Ammon's horn (tissue), 1 donor: ENCODE data around the gene PTPN6.
A peak's percentile ranks its signal among the peaks of the same experiment; 100 is the strongest.
"Not testable (repeated sequence)": the region's sequence is repeated elsewhere in the genome, so short reads cannot be mapped to it uniquely, and the experiment has no call there.

Source experiments
- DNase-seq: peaks from one replicate; pipeline ENCODE4 v3.0.0-alpha.2; 2016; ENCODE audit warnings: low spot score

The PTPN6 gene

DNA sequence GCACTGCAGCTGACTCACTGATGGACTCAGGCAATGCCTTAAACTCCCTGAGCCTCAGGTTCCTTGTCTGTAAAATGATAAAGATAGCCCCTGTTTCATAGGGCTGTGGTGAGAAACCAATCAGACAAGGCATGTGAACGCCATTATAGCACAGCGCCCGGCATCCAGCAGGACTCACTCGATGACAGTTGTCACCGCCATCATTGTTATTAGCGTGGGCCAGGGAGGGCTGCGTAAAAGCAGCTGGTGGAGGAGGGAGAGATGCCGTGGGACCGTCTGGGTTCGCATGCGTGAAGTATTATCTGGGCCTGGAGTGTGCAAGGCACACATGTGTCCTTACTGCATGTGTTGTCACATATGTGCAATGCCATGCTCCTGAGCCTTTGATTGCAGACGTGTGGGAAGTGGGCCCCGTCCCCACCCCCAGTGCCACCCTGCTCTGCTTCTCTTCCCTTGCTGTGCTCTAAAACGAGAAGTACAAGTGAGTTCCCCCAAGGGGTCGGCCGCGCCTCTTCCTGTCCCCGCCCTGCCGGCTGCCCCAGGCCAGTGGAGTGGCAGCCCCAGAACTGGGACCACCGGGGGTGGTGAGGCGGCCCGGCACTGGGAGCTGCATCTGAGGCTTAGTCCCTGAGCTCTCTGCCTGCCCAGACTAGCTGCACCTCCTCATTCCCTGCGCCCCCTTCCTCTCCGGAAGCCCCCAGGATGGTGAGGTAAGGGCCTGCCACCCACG lies at the start of gene PTPN6:
Gene PTPN6, plus strand, starts transcription at position 546 of the 730 bp plus-strand sequence. Its CDS starts 157 bp downstream, at position 703.
- DNase-seq: peak; percentile 69

DNA sequence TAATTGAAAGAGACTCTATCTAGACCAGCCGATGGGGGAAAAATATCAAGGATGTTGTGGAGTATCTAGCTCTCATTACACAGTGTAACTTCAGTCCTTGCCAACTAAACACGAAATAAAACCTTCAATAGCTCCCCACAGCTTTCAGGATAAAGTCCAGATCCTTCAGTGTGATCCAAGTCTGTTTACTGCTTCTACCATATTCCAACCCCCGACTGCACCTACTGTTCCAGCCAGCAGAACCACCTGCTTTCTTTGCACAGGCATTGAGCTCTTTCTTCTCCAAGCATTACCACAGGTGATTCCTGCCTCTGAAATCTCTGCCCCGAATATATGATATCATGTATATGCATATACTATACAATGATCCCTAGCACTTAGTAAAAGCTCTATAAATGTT lies 48.7 kb upstream of the PTPN6 start:
- DNase-seq: no peak

GRCh38 chr12:6903722-6904121 lies 47.4 kb upstream of the PTPN6 start:
- DNase-seq: no peak

- DNase-seq: peak; percentile 98
Observed at GRCh38 chr12:6904280-6905276, 46.6 kb upstream of the PTPN6 start, which contains the start of gene LRRC23. Gene LRRC23 (plus strand): TSS chr12:6904822. CDS start chr12:6905634, 812 bp downstream.

DNA sequence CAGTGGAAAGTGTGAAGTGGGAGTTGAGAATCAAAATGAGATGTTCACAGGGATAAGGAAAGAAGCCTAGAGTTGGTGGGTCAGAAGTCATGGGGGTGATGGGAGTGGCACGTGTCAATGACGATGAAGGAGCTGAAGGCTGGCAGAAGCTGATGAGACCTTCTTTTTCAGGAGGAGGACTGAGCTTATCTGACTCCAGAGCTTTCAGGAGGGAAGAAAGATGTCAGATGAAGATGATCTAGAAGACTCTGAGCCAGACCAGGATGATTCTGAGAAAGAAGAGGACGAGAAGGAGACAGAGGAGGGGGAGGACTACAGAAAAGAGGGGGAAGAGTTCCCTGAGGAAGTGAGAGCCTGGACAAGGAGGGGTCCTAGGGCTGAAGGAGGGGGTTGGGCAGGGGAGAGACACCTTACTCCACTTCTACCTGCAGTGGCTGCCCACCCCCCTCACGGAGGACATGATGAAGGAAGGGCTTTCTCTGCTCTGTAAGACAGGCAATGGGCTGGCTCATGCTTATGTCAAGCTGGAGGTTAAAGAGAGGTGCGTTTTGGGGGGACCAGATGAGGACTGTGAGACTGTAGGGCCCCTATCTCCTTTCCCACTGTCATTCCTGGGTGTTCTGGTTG lies 45.6 kb upstream of the PTPN6 start:
- no peak for DNase-seq

GRCh38 chr12:6908141-6908540 lies 43.0 kb upstream of the PTPN6 start:
- not testable (repeated sequence) for DNase-seq

DNA sequence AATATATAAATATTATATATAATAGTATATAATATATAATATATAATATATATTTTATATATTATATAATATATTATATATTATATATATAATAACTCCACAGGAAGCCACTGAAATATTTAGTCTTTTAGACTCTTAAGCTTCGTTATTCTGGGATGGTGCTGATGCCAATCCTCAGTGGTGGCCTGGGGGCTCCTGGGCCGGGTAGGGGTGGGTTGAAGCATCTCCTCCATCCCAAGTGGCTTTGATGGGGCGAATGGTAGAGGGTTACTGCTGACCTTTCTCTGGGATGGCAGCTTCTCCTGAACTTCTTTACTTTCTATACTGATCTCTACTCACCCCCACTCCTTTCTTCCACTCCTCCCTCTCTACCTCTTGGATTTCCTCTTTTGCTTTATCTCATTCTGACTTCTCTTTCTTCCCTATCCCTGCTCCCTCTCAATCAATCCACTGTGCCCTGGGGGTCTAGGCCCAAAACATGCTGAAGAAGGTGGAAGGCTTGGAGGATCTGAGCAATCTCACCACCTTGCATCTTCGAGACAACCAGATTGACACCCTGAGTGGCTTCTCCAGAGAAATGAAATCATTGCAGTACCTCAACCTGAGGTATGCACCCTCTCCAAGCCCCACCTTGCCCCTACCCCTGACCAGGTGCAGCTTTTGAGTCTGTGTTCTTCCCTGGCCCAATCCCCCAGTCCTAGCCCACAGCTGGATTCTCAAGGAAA lies 41.6 kb upstream of the PTPN6 start:
- DNase-seq: no peak

DNA sequence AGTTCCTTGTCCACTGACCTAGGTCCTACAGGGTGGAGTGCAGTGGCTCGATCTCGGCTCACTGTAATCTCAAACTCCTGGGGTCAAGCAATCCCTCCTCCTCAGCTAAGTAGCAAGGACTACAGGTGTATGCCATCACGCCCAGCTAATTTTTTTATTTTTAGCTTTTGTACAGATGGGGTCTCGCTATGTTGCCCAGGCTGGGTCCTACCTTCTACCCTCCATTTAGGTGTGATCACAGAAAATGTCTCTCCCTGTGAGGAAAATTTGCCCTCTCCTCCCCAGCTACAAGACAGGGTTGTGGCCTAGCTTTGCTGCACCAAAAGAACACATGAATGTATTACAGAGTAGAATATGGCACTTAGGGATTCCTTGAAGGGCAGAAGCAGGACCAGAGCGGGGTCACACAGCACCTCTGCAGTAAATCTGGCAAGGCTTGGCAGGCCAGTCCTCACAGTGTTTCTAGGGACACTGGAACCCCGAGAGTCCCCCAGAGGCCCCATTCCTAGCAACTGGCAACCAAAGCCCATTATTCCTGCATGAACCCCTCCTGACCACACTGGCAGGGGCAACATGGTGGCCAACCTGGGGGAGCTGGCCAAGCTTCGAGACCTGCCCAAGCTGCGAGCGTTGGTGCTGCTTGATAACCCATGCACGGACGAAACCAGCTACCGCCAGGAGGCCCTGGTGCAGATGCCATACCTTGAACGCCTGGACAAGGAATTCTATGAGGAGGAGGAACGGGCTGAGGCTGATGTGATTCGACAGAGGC lies 38.8 kb upstream of the PTPN6 start:
- no peak for DNase-seq

DNA sequence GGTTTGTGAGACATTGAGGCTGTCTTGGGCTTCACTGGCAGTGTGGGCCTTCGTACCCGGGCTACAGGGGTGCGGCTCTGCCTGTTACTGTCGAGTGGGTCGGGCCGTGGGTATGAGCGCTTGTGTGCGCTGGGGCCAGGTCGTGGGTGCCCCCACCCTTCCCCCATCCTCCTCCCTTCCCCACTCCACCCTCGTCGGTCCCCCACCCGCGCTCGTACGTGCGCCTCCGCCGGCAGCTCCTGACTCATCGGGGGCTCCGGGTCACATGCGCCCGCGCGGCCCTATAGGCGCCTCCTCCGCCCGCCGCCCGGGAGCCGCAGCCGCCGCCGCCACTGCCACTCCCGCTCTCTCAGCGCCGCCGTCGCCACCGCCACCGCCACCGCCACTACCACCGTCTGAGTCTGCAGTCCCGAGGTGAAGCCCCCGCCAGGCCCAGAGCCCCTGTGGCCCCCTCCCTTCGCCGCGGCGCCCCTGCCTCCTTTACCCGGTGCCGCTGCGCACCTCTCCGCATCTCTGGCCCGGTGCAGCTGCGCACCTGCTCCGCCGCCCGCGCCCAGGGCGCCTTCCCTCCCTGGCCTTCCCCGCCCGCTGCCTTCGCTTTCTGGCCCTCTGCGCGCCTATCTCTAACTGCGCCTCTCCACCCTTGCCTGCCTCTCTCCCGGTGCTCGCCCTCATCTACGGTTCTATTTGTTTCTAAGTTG lies 36.8 kb upstream of the PTPN6 start, which contains the start of gene ENO2:
Gene ENO2, plus strand, starts transcription at position 335 of the 701 bp plus-strand sequence. CDS start 1,253 bp downstream, outside the sequence.
- peak; percentile 90 for DNase-seq

DNA sequence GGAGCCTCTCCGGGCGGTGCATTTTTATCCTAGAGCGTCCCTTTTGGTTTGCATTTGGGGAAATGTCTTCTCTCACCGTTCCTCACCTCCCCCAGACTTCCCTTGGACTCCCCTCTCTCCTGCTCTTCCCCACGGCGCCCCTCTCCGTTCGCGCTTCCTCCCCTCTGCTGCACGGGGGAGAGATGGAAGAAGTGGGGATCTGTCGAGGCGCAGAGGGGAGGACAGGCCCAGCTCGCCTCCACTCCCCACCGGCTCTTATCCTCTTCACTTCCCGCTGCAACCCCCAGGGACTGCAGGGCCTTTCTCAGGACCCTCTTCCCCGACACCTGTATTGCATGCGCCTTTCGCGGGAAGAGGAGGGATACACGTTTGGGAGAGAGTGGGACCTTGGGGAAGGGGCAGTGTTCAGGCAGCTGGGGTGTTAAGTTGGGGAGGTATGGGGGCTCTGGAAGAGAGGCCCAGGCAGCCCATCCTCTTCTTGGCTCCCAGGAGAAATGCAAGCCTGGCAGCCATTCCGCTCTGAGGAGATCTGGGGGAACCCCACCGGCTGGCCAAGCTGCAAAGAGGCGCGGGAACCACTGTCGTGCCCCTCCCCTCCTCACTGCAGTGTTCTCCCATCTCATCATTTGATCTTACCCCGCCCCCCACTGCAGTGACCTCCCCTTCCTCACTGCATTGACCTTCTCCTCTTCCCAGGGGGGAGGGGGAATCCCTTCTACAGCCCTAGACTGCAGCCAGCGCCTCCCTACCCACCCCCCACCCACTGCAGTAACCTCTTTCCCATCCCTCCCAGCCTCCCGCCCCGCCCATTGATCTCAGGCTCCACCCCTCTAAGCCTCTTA lies 36.0 kb upstream of the PTPN6 start:
- peak; percentile 27 for DNase-seq

GRCh38 chr12:6915789-6916285 lies 35.3 kb upstream of the PTPN6 start:
- DNase-seq: no peak

DNA sequence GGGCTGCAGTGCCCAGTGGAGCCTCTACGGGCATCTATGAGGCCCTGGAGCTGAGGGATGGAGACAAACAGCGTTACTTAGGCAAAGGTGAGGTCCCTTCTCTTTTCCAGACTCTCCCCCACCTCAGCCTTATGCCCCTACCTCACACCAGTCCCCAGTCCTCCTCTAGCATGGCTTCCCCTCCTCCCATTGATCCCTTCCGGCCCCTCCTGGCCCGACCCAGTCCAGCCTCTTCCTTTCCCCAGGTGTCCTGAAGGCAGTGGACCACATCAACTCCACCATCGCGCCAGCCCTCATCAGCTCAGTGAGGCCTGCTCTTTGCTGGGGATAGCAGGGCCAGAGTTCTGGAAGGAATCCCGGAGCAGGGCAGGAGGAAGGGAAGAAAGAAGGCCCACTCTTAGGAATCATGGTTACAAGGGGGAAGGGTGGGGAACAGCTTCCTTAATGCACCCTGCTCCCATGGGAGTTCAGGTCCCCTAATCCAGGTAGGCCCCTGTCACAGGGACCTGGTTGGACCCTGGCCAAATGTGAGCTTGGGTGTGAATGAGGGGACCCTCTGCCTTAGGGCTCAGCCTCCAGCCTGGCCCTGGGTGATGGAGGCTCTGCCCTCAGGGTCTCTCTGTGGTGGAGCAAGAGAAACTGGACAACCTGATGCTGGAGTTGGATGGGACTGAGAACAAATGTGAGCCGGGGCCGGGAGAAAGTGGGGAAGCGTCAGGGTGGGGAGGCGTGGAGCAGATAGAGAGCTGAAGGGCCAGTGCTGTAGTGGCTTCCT lies 34.5 kb upstream of the PTPN6 start:
- no peak for DNase-seq

DNA sequence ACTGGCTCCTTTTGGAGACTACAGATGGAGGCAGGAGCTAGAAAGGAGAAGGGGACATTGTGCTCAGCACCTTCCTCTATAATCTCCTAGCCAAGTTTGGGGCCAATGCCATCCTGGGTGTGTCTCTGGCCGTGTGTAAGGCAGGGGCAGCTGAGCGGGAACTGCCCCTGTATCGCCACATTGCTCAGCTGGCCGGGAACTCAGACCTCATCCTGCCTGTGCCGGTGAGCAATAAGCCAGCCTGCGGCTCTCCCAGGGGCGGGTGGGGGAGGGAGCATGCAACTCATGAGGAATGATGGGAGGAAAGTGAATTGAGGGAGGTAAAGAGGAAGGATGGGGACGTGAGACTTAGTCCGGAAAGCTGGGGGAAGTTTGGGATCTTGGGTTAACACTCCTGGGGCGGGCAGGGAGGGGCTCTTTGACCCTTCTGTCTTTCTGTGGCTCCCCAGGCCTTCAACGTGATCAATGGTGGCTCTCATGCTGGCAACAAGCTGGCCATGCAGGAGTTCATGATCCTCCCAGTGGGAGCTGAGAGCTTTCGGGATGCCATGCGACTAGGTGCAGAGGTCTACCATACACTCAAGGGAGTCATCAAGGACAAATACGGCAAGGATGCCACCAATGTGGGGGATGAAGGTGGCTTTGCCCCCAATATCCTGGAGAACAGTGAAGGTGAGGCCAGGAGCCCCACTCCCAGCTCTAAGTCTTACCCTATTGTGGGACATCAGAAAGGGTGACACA lies 33.5 kb upstream of the PTPN6 start:
- DNase-seq: no peak

DNA sequence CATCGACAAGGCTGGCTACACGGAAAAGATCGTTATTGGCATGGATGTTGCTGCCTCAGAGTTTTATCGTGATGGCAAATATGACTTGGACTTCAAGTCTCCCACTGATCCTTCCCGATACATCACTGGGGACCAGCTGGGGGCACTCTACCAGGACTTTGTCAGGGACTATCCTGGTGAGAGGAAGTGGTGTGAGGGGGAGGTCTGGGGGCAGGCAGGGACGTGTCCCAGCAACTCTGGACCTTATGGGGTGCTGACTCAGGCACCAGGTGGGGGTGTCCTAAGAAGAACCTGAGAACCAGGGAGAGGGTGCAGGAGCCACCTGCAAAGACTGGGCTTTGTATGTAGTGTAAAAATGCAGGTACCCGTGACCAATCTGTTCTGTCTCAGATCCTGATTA lies 31.6 kb upstream of the PTPN6 start:
- DNase-seq: no peak

GRCh38 chr12:6921539-6921938 lies 29.6 kb upstream of the PTPN6 start:
- no peak for DNase-seq

DNA sequence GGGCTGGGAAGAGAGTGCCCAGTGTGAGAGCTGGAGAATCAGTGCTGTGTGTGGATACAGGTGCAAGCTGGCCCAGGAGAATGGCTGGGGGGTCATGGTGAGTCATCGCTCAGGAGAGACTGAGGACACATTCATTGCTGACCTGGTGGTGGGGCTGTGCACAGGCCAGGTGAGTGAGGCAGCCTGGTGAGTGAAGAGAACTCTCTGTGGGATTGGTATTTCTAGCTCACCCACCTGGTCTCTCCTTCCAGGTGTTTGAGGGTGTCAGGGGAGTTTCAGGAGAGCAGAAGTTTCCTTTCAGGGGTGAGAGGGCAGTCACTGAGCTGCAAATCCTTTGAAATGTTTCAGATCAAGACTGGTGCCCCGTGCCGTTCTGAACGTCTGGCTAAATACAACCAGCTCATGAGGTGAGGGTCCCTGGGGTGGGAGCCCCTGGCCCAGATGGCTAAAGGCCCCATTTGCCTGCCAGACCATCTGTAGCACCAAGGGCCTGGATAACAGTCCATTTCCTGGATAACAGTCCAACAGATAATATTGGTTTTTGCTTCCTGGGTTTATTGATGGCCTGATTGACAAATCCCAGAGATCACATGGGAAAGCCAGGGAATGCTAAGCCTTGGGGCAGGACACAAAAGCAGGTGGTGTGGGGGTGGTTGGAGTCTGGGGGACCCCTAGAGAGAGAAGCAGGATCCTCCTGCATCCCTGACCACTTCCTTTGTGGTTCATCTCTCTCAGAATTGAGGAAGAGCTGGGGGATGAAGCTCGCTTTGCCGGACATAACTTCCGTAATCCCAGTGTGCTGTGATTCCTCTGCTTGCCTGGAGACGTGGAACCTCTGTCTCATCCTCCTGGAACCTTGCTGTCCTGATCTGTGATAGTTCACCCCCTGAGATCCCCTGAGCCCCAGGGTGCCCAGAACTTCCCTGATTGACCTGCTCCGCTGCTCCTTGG lies 28.9 kb upstream of the PTPN6 start:
- peak; percentile 40 for DNase-seq
